Dendritic cell treated with granulocyte-macrophage colony-stimulating factor and Interleukin-4, amounts not matched to agents 40 ng/mL and 50 ng/mL, for 4 days (primary cell): Measurements from ENCODE around the gene RGR.
A peak's percentile ranks its signal among the peaks of the same experiment; 100 is the strongest.

Source experiments
- H3K27ac Mint-ChIP-seq: one replicate; pipeline ENCODE4 v1.8.0; 2022; ENCODE audit warnings: mild to moderate bottlenecking, mixed read lengths
- H3K27me3 Mint-ChIP-seq: one replicate; pipeline ENCODE4 v1.8.0; 2022; ENCODE audit warnings: mild to moderate bottlenecking, mixed read lengths
- H3K36me3 Mint-ChIP-seq: one replicate; pipeline ENCODE4 v1.8.0; 2022; ENCODE audit warnings: low read depth, mixed read lengths
- H3K4me1 Mint-ChIP-seq: one replicate; pipeline ENCODE4 v1.8.0; 2022; ENCODE audit warnings: low read depth, mixed read lengths
- H3K4me3 Mint-ChIP-seq: one replicate; pipeline ENCODE4 v1.8.0; 2022; ENCODE audit warnings: mild to moderate bottlenecking, moderate library complexity, mixed read lengths
- H3K9me3 Mint-ChIP-seq: one replicate; pipeline ENCODE4 v1.8.0; 2022; ENCODE audit warnings: mixed read lengths
- intact Hi-C: fragments of 100-400 bp; cut with micrococcal nuclease; formaldehyde crosslinking; loops from one replicate; pipeline ENCODE4 v1.15.0; 2022

RGR gene

DNA sequence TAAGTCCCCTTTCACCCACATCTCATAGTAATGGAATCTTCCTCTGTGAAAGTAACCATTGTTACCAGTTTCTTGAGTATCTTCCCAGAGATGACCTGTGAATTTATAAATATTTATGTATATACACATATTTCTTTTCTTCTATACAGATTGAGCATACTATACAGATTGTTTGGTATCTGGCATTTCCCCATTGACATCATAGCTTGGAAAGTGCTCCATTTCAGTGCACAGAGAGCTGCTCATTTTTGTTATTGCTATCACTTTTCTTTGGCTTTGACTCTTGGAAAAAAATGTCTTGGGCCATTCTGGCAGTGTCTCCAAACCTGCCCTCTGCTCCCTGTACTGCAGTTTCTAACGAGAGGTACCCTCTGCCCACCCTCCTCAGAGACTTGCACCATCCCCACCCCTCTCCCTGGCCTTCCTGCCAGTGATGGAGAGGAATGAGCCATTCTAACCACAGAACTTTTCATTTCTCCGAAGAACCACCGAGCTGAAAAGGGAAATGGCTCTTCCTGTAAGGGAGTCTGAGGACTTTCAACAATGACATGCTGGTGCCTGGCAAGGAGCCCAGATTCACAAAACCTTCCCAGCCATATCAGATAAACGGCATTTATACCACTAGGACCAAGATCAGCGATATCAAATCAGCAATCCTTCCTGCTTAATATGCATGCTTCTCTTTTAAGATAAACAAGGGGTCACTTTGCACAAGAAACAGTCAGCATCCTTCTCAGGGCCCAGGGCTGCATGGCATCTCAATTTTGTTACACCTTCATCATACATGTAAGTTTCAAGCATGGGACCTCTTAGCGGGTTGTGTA lies 63.8 kb downstream of the RGR start:
- intact Hi-C loops, result no loop called here
- peaks cover 9% of the 10 kb centered on the region for H3K9me3 Mint-ChIP-seq
- H3K27ac Mint-ChIP-seq, result peak overlapping the region; percentile 82
- H3K27me3 Mint-ChIP-seq, result peaks cover 7% of the 10 kb centered on the region
- no peaks in the 10 kb centered on the region for H3K36me3 Mint-ChIP-seq
- H3K4me3 Mint-ChIP-seq, result no peak overlapping the region
- H3K4me1 Mint-ChIP-seq, result peaks cover 47% of the 10 kb centered on the region
